ENCODE measurements around the gene THTPA. TPM values are rescaled to one million over a fixed set of nuclear protein-coding genes. Genes with fewer than 3 reads are reported as not detected.
"Not testable (repeated sequence)": the region's sequence is repeated elsewhere in the genome, so short reads cannot be mapped to it uniquely, and the experiment has no call there.

THTPA gene
- total RNA-seq, 3 donors from 2014 or later (not counting 1 experiment from before 2014, with no cell fraction given), result 16.5 to 19.3 (median 19.1) TPM

- Mint-ChIP-seq H3K9me3 (no peaks in the 10 kb centered on the region), H3K4me3 (no peak overlapping the region), H3K27me3 (ENCODE audit: low read depth in 2 of 2) (no peaks in the 10 kb centered on the region), H3K27ac (no peak overlapping the region), H3K4me1 (no peaks in the 10 kb centered on the region), H3K36me3 (no peaks in the 10 kb centered on the region)
- no peak for DNase-seq
- Histone ChIP-seq H3K27ac (ENCODE audit: low read length) (no peak overlapping the region), H3K36me3 (ENCODE audit: control insufficient read depth, insufficient read depth, low read length) (no peaks in the 10 kb centered on the region), H3K4me3 (ENCODE audit: low read length) (no peak overlapping the region), H3K9me3 (ENCODE audit: control insufficient read depth, insufficient read depth, low read length) (no peaks in the 10 kb centered on the region), H3K4me1 (ENCODE audit: control insufficient read depth, insufficient read depth, low read length) (no peaks in the 10 kb centered on the region), H3K27me3 (ENCODE audit: control insufficient read depth, insufficient read depth, low read length) (no peaks in the 10 kb centered on the region)
- intact Hi-C loops (cut with micrococcal nuclease), result no loop called here
- ATAC-seq, result no peak
- WGBS (ENCODE audit: insufficient coverage), result 88% methylated on average over 1 of the region's 2 CpGs
- no peak for TF ChIP-seq CTCF (IDR thresholded peaks at IDR 0.05)
These were observed 19.6 kb upstream of the THTPA start for GRCh38 chr14:23536494-23536893.

GRCh38 chr14:23536906-23537305 lies 19.2 kb upstream of the THTPA start:
- H3K4me3 Mint-ChIP-seq; H3K27me3 ChIP-seq (ENCODE audit: control insufficient read depth, insufficient read depth, low read length); H3K27ac ChIP-seq (ENCODE audit: low read length); intact Hi-C loops (cut with micrococcal nuclease); DNase-seq; H3K9me3 ChIP-seq (ENCODE audit: control insufficient read depth, insufficient read depth, low read length); H3K4me1 Mint-ChIP-seq; H3K36me3 ChIP-seq (ENCODE audit: control insufficient read depth, insufficient read depth, low read length); H3K27ac Mint-ChIP-seq; H3K4me3 ChIP-seq (ENCODE audit: low read length); H3K27me3 Mint-ChIP-seq (ENCODE audit: low read depth in 2 of 2); H3K9me3 Mint-ChIP-seq; ATAC-seq; H3K36me3 Mint-ChIP-seq; H3K4me1 ChIP-seq (ENCODE audit: control insufficient read depth, insufficient read depth, low read length): not testable (repeated sequence)
- WGBS (ENCODE audit: insufficient coverage), result 94% methylated on average over 6 of the region's 6 CpGs

- no peaks in the 10 kb centered on the region for H3K36me3 Mint-ChIP-seq
These were observed 18.6 kb upstream of the THTPA start for GRCh38 chr14:23537351-23538049.

More at GRCh38 chr14:23537351-23538049, 18.6 kb upstream of the THTPA start:
- DNase-seq, result no peak
- no peak overlapping the region for H3K27ac Mint-ChIP-seq
- ATAC-seq, result no peak
- H3K27me3 Mint-ChIP-seq (ENCODE audit: low read depth in 2 of 2), result no peaks in the 10 kb centered on the region
- no peak overlapping the region for H3K27ac ChIP-seq (ENCODE audit: low read length)
- no peaks in the 10 kb centered on the region for H3K36me3 ChIP-seq (ENCODE audit: control insufficient read depth, insufficient read depth, low read length)
- WGBS (ENCODE audit: insufficient coverage), result 53% methylated on average over 13 of the region's 13 CpGs
- intact Hi-C loops (cut with micrococcal nuclease), result no loop called here
- no peak overlapping the region for H3K4me3 ChIP-seq (ENCODE audit: low read length)
- no peaks in the 10 kb centered on the region for H3K27me3 ChIP-seq (ENCODE audit: control insufficient read depth, insufficient read depth, low read length)
- no peaks in the 10 kb centered on the region for H3K9me3 Mint-ChIP-seq
- no peak overlapping the region for H3K4me3 Mint-ChIP-seq
- H3K9me3 ChIP-seq (ENCODE audit: control insufficient read depth, insufficient read depth, low read length), result no peaks in the 10 kb centered on the region
- H3K4me1 Mint-ChIP-seq, result no peaks in the 10 kb centered on the region
- TF ChIP-seq CTCF (IDR thresholded peaks at IDR 0.05), result no peak
- no peaks in the 10 kb centered on the region for H3K4me1 ChIP-seq (ENCODE audit: control insufficient read depth, insufficient read depth, low read length)

Measured in natural killer cell (primary cell).